Measurements from ENCODE around the gene NXNL1.
A peak's percentile ranks its signal among the peaks of the same experiment; 100 is the strongest.

Gene NXNL1

GRCh38 chr19:17496337-17496997, 35.7 kb upstream of the NXNL1 start:
- no peak overlapping the region for H3K9ac ChIP-seq (ENCODE audit: low read depth, low read length)

DNA sequence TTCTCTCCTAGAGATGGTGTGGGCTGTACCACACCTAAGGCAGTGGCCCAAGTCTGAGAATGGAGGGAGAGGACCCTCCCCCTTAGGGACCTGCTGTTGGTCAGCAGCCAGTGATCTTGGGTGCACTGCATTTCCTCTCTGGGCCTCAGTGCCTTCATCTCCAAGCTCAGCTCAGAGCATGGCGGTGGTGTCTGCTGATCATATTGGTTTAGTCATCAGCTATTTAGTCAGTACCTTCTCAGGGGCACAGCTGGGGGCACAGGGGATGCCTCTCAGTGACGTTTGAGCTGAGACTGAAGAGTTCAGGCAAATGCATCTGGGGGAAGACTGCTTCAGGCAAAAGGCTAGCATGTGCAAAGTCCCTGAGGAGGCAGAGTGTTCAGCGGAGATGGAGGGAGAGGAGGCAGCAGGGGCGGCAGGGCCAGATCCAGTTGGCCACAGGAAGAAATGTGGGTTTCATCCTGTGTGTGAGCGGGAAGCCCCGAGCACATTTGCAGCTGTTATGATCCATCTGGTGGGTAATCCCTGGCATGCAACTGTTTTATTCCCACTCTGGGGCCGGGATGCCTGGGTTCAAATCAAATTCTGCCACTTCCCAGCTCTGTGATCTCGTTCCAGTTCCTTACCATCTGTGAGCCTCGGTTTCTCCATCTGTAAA, 35.0 kb upstream of the NXNL1 start:
- Histone ChIP-seq H3K4me1 (ENCODE audit: insufficient read depth, low read length) (peaks cover 5% of the 10 kb centered on the region), H3K4me3 (ENCODE audit: low read length) (no peak overlapping the region), H3K9me3 (ENCODE audit: insufficient read depth, low read depth, low read length) (no peaks in the 10 kb centered on the region), H3K9ac (ENCODE audit: low read depth, low read length) (no peak overlapping the region), H3K27me3 (ENCODE audit: insufficient read depth, low read length) (no peaks in the 10 kb centered on the region), H3K36me3 (ENCODE audit: insufficient read depth, low read depth, low read length) (no peaks in the 10 kb centered on the region), H3K27ac (ENCODE audit: low read length) (no peak overlapping the region)

More at GRCh38 chr19:17496337-17496997, 35.7 kb upstream of the NXNL1 start:
- H3K4me1 ChIP-seq (ENCODE audit: insufficient read depth, low read length), result peaks cover 5% of the 10 kb centered on the region
- H3K27me3 ChIP-seq (ENCODE audit: insufficient read depth, low read length), result no peaks in the 10 kb centered on the region
- no peaks in the 10 kb centered on the region for H3K9me3 ChIP-seq (ENCODE audit: insufficient read depth, low read depth, low read length)
- no peaks in the 10 kb centered on the region for H3K36me3 ChIP-seq (ENCODE audit: insufficient read depth, low read depth, low read length)
- H3K27ac ChIP-seq (ENCODE audit: low read length), result no peak overlapping the region
- no peak overlapping the region for H3K4me3 ChIP-seq (ENCODE audit: low read length)

DNA sequence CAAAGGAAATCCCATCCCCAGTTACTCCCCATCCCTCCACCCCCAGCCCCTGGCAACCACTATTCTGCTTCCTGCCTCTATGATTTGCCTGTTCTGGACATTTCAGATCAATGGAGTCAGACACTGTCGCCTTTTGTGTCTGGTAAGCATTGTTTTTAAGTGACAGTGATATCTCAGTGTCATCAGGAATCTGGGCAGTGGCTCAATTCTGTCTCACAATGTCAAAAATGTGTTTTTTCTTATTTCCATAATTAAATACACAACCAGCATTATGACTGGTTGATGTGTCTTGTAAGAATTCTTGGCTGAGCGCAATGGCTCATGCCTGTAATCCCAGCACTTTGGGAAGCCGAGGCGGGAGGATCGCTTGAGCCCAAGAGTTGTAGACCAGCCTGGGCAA, 30.6 kb upstream of the NXNL1 start:
- Histone ChIP-seq H3K9me3 (ENCODE audit: insufficient read depth, low read depth, low read length) (no peaks in the 10 kb centered on the region), H3K4me1 (ENCODE audit: insufficient read depth, low read length) (peaks cover 12% of the 10 kb centered on the region; the same call in 1 of the 2 replicates), H3K9ac (ENCODE audit: low read depth, low read length) (no peak overlapping the region), H3K27ac (ENCODE audit: low read length) (no peak overlapping the region), H3K36me3 (ENCODE audit: insufficient read depth, low read depth, low read length) (no peaks in the 10 kb centered on the region), H3K27me3 (ENCODE audit: insufficient read depth, low read length) (no peaks in the 10 kb centered on the region), H3K4me3 (ENCODE audit: low read length) (no peak overlapping the region)

DNA sequence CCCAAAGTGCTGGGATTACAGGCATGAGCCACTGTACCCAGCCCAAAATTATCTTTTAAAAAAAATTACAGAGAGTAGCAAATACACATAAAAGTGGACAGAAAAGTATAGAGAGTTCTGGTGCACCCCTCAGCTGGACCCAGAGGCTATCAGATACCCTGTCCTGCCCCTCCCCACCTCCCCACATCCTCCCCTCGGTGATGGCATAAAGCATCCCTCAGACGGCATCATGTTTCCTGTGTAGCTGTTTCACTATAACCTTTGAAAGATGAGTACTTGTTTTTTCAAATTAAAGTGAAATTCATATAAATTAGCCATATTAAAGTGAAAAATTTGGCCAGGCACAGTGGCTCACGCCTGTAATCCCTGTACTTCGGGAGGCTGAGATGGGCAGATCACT, 29.7 kb upstream of the NXNL1 start:
- Histone ChIP-seq H3K36me3 (ENCODE audit: insufficient read depth, low read depth, low read length) (no peaks in the 10 kb centered on the region), H3K27ac (ENCODE audit: low read length) (no peak overlapping the region), H3K4me1 (ENCODE audit: insufficient read depth, low read length) (peaks cover 12% of the 10 kb centered on the region; the same call in 1 of the 2 replicates), H3K4me3 (ENCODE audit: low read length) (no peak overlapping the region), H3K9ac (ENCODE audit: low read depth, low read length) (no peak overlapping the region), H3K27me3 (ENCODE audit: insufficient read depth, low read length) (no peaks in the 10 kb centered on the region), H3K9me3 (ENCODE audit: insufficient read depth, low read depth, low read length) (no peaks in the 10 kb centered on the region)

DNA sequence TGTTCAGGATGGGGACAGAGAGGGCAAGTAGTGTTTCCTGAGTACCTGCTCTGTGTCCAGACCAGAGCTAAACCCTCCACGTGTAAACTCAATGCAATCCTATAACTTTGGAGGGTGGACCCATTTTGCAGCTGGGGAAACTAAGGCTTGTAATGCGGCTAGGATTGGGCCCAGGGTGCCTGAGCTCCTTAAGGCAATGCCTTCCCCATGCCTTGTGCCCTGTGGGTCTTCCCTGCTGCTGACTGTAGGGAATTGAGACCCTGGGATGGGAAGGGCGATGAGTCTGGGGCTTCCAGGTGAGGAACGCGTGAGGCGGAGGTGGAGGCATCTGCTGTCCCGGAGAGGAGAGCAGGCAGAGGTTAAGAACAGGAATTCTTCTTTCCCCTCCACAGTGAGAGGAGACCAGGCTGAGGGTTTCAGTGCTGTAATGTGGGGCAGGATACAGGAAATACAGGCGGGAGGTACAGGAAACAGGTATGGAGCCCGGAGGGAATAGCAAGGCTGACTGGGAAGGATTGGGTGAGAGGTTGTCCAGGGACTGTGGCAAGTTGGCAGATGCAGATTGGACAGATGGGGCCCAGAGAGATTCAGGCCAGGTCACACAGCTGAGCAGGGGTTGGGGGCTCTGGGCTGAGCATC, 28.8 kb upstream of the NXNL1 start:
- Histone ChIP-seq H3K9me3 (ENCODE audit: insufficient read depth, low read depth, low read length) (no peaks in the 10 kb centered on the region), H3K4me1 (ENCODE audit: insufficient read depth, low read length) (peaks cover 12% of the 10 kb centered on the region; the same call in 1 of the 2 replicates), H3K27ac (ENCODE audit: low read length) (no peak overlapping the region), H3K27me3 (ENCODE audit: insufficient read depth, low read length) (no peaks in the 10 kb centered on the region), H3K9ac (ENCODE audit: low read depth, low read length) (peak overlapping the region; percentile 42; the same call in 1 of the 2 replicates), H3K36me3 (ENCODE audit: insufficient read depth, low read depth, low read length) (no peaks in the 10 kb centered on the region), H3K4me3 (ENCODE audit: low read length) (peak overlapping the region; percentile 47; the same call in 1 of the 2 replicates)

GRCh38 chr19:17488593-17489391, 28.1 kb upstream of the NXNL1 start:
- peak overlapping the region; percentile 68 for H3K4me3 ChIP-seq (ENCODE audit: low read length)

DNA sequence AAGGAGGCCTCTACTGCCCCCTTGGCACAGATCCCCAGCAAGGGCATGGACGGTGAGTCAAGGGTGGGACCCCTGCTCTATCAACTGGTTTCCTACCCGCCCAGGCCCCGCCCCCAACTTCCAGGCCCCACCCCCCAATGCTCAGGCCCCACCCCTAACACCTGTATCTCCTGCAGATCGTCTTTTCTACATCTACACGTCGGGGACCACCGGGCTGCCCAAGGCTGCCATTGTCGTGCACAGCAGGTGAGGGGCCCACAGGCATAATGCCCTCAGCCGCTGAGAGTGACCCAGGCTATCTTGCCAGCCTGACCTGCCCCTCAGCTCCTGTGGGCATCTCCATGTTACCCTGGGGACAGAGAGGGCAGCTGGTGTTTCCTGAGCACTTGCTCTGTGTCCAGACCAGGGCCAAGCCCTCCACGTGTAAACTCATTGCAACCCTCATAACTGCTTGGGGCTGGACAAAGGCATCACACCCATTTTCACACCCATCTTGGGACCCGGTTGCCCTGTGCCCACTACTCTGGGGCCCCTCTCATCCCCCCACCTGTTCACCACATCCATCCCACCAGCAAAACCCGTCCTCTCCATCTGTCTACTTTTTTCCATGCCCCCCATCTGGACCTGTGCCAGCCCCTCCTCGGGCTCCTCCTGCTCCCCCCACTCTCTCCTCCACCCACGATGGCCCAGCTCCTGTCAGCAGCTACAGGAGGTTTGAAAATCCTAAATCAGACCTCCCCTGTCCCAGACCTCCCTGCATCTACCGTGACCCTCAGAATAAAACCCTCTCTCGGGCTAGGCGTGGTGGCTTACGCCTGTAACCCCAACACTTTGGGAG, 26.8 kb upstream of the NXNL1 start:
- Histone ChIP-seq H3K4me1 (ENCODE audit: insufficient read depth, low read length) (peaks cover 12% of the 10 kb centered on the region; the same call in 1 of the 2 replicates), H3K36me3 (ENCODE audit: insufficient read depth, low read depth, low read length) (no peaks in the 10 kb centered on the region), H3K9ac (ENCODE audit: low read depth, low read length) (no peak overlapping the region), H3K4me3 (ENCODE audit: low read length) (no peak overlapping the region), H3K27me3 (ENCODE audit: insufficient read depth, low read length) (no peaks in the 10 kb centered on the region), H3K27ac (ENCODE audit: low read length) (no peak overlapping the region), H3K9me3 (ENCODE audit: insufficient read depth, low read depth, low read length) (no peaks in the 10 kb centered on the region)

More at GRCh38 chr19:17488593-17489391, 28.1 kb upstream of the NXNL1 start:
- no peak overlapping the region for H3K27ac ChIP-seq (ENCODE audit: low read length)
- H3K4me1 ChIP-seq (ENCODE audit: insufficient read depth, low read length), result peaks cover 12% of the 10 kb centered on the region; the same call in 1 of the 2 replicates
- no peaks in the 10 kb centered on the region for H3K9me3 ChIP-seq (ENCODE audit: insufficient read depth, low read depth, low read length)
- peak overlapping the region; percentile 63; the same call in 1 of the 2 replicates for H3K9ac ChIP-seq (ENCODE audit: low read depth, low read length)
- H3K36me3 ChIP-seq (ENCODE audit: insufficient read depth, low read depth, low read length), result no peaks in the 10 kb centered on the region
- no peaks in the 10 kb centered on the region for H3K27me3 ChIP-seq (ENCODE audit: insufficient read depth, low read length)

- H3K4me3 ChIP-seq (ENCODE audit: low read length), result no peak overlapping the region
- no peaks in the 10 kb centered on the region for H3K27me3 ChIP-seq (ENCODE audit: insufficient read depth, low read length)
- H3K9ac ChIP-seq (ENCODE audit: low read depth, low read length), result no peak overlapping the region
- H3K4me1 ChIP-seq (ENCODE audit: insufficient read depth, low read length), result peaks cover 12% of the 10 kb centered on the region; the same call in 1 of the 2 replicates
- no peaks in the 10 kb centered on the region for H3K9me3 ChIP-seq (ENCODE audit: insufficient read depth, low read depth, low read length)
- no peaks in the 10 kb centered on the region for H3K36me3 ChIP-seq (ENCODE audit: insufficient read depth, low read depth, low read length)
- H3K27ac ChIP-seq (ENCODE audit: low read length), result no peak overlapping the region
These were observed 26.0 kb upstream of the NXNL1 start for GRCh38 chr19:17486545-17487240.

GRCh38 chr19:17484520-17485185, 23.9 kb upstream of the NXNL1 start:
- Histone ChIP-seq H3K9ac (ENCODE audit: low read depth, low read length) (no peak overlapping the region), H3K27me3 (ENCODE audit: insufficient read depth, low read length) (no peaks in the 10 kb centered on the region), H3K9me3 (ENCODE audit: insufficient read depth, low read depth, low read length) (no peaks in the 10 kb centered on the region), H3K36me3 (ENCODE audit: insufficient read depth, low read depth, low read length) (no peaks in the 10 kb centered on the region), H3K4me1 (ENCODE audit: insufficient read depth, low read length) (peaks cover 12% of the 10 kb centered on the region; the same call in 1 of the 2 replicates), H3K4me3 (ENCODE audit: low read length) (no peak overlapping the region), H3K27ac (ENCODE audit: low read length) (no peak overlapping the region)

DNA sequence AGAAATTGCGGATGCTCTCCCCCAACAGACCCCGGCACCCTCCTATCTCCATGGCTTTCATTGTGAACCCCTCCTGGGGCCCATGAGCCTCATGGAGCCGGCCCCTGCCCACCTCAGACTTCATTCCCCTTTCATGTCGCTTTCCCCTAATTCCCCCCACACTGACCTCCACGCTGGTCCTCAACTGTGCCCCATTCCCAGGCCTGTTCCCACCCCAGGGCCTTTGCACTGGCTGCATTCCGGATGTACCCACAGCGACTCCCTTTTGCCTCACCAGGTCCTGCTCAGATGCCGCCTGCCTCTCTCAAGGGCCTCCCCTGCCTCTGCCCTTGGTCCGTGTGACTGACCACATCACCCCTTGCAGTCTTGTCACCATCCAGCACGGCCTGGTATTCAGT, 22.9 kb upstream of the NXNL1 start:
- peaks cover 8% of the 10 kb centered on the region; the same call in 1 of the 2 replicates for H3K4me1 ChIP-seq (ENCODE audit: insufficient read depth, low read length)
- no peak overlapping the region for H3K9ac ChIP-seq (ENCODE audit: low read depth, low read length)

More for the DNA sequence above, 22.9 kb upstream of the NXNL1 start:
- Histone ChIP-seq H3K36me3 (ENCODE audit: insufficient read depth, low read depth, low read length) (no peaks in the 10 kb centered on the region), H3K9me3 (ENCODE audit: insufficient read depth, low read depth, low read length) (no peaks in the 10 kb centered on the region), H3K27me3 (ENCODE audit: insufficient read depth, low read length) (no peaks in the 10 kb centered on the region), H3K27ac (ENCODE audit: low read length) (no peak overlapping the region), H3K4me3 (ENCODE audit: low read length) (no peak overlapping the region)

All from iPS-20b (cell line).